Renal cortex interstitium (tissue), 15 donors: ENCODE results near the gene ZBTB1. TPM values are rescaled to one million over a fixed set of nuclear protein-coding genes. Genes with fewer than 3 reads are reported as not detected.

Source experiments
- DNase-seq, 11 donors: peaks; one replicate each; pipeline ENCODE4 v3.0.0-alpha.2; 2013; ENCODE audit warnings: low read depth in 9 of 11, low spot score in 4 of 11; ENCODE audit errors: extremely low read depth in 1 of 11
- long read RNA-seq, 16 experiments: transcript quantifications; one replicate each; lab custom pipeline, GENCODE V29; 2026
- polyA plus RNA-seq, 3 donors: library from polyadenylated mRNA; unstranded; fragments of 120-200 nt; gene quantifications; one replicate each; pipeline ENCODE4 v1.2.1, GENCODE V29; 2013; ENCODE audit not compliant: insufficient read length in 3 of 3

The ZBTB1 gene
- 10 to 100 TPM; 62.6 to 74.3 (median 69.4) TPM for polyA plus RNA-seq
- long read RNA-seq, donor 1, partial matches to known transcripts: 37 of 37 reads
- long read RNA-seq, donor 1, other reads (novel, unspliced or antisense): 0 of 37 reads
- long read RNA-seq, donor 2, partial matches to known transcripts: 19 of 20 reads
- long read RNA-seq, donor 2, other reads (novel, unspliced or antisense): 0 of 20 reads
- long read RNA-seq, donor 3, full-length matches to known transcripts: 3 of 30 reads
- long read RNA-seq, donor 3, partial matches to known transcripts: 27 of 30 reads
- long read RNA-seq, donor 3, other reads (novel, unspliced or antisense): 0 of 30 reads
- long read RNA-seq, donor 4, full-length matches to known transcripts: 2 of 14 reads
- long read RNA-seq, donor 4, partial matches to known transcripts: 12 of 14 reads
- long read RNA-seq, donor 4, other reads (novel, unspliced or antisense): 0 of 14 reads
- long read RNA-seq, donor 5: 0 reads
- long read RNA-seq, donor 6, partial matches to known transcripts: 21 of 22 reads
- long read RNA-seq, donor 6, other reads (novel, unspliced or antisense): 0 of 22 reads
- long read RNA-seq, donor 7, full-length matches to known transcripts: 2 of 19 reads
- long read RNA-seq, donor 7, partial matches to known transcripts: 17 of 19 reads
- long read RNA-seq, donor 7, other reads (novel, unspliced or antisense): 0 of 19 reads
- long read RNA-seq, donor 8: 0 reads
- long read RNA-seq, donor 9, full-length matches to known transcripts: 2 of 17 reads
- long read RNA-seq, donor 9, partial matches to known transcripts: 15 of 17 reads
- long read RNA-seq, donor 9, other reads (novel, unspliced or antisense): 0 of 17 reads
- long read RNA-seq, donor 10, partial matches to known transcripts: 27 of 27 reads
- long read RNA-seq, donor 10, other reads (novel, unspliced or antisense): 0 of 27 reads
- long read RNA-seq, donor 11, full-length matches to known transcripts: 1 of 19 reads
- long read RNA-seq, donor 11, partial matches to known transcripts: 18 of 19 reads
- long read RNA-seq, donor 11, other reads (novel, unspliced or antisense): 0 of 19 reads
- long read RNA-seq, donor 12, full-length matches to known transcripts: 2 of 9 reads
- long read RNA-seq, donor 12, partial matches to known transcripts: 7 of 9 reads
- long read RNA-seq, donor 12, other reads (novel, unspliced or antisense): 0 of 9 reads
- long read RNA-seq, donor 13: 0 reads
- long read RNA-seq, donor 14, full-length matches to known transcripts: 1 of 29 reads
- long read RNA-seq, donor 14, partial matches to known transcripts: 28 of 29 reads
- long read RNA-seq, donor 14, other reads (novel, unspliced or antisense): 0 of 29 reads
- long read RNA-seq, donor 15, full-length matches to known transcripts: 2 of 11 reads
- long read RNA-seq, donor 15, partial matches to known transcripts: 9 of 11 reads
- long read RNA-seq, donor 15, other reads (novel, unspliced or antisense): 0 of 11 reads
- long read RNA-seq, donor 16, partial matches to known transcripts: 44 of 48 reads
- long read RNA-seq, donor 16, other reads (novel, unspliced or antisense): 0 of 48 reads

- DNase-seq: peak in 10 of 11 donors; percentile 65 to 78 (median 73)
Observed at GRCh38 chr14:64504310-64504896, at the start of gene ZBTB1. Gene ZBTB1 (plus strand): TSS chr14:64504770. CDS start chr14:64521505, 16,735 bp downstream.

GRCh38 chr14:64459405-64460136 is 45.0 kb upstream of the ZBTB1 start:
- DNase-seq: no peak

- DNase-seq: no peak
Observed at GRCh38 chr14:64461221-64461620, 43.3 kb upstream of the ZBTB1 start.

GRCh38 chr14:64463195-64463594 is 41.4 kb upstream of the ZBTB1 start:
- DNase-seq: no peak

GRCh38 chr14:64463873-64464272 is 40.7 kb upstream of the ZBTB1 start:
- no peak for DNase-seq

GRCh38 chr14:64464651-64465050 is 39.9 kb upstream of the ZBTB1 start:
- DNase-seq: no peak

- peak in 8 of 11 donors; percentile 36 to 71 (median 62) for DNase-seq
Observed at GRCh38 chr14:64465191-64465822, 39.3 kb upstream of the ZBTB1 start, which contains the start of gene AKAP5. Gene AKAP5 (plus strand): TSS chr14:64465499. CDS start chr14:64468395, 2,896 bp downstream.

GRCh38 chr14:64465831-64466554 is 38.6 kb upstream of the ZBTB1 start:
- DNase-seq: peak in 7 of 11 donors; percentile 27 to 50 (median 39)

GRCh38 chr14:64467101-64467500 is 37.5 kb upstream of the ZBTB1 start:
- DNase-seq: no peak

- DNase-seq: no peak
Observed at GRCh38 chr14:64467566-64467965, 37.0 kb upstream of the ZBTB1 start.

- no peak for DNase-seq
Observed at GRCh38 chr14:64468451-64468850, 36.1 kb upstream of the ZBTB1 start.

- DNase-seq: no peak
Observed at GRCh38 chr14:64474041-64474440, 30.5 kb upstream of the ZBTB1 start.

- DNase-seq: no peak
Observed at GRCh38 chr14:64474698-64475097, 29.9 kb upstream of the ZBTB1 start.

- DNase-seq: no peak
Observed at GRCh38 chr14:64475585-64476273, 28.8 kb upstream of the ZBTB1 start.

GRCh38 chr14:64476438-64476837 is 28.1 kb upstream of the ZBTB1 start:
- DNase-seq: no peak
